Measurements from ENCODE around the gene NCS1. TPM values are rescaled to one million over a fixed set of nuclear protein-coding genes. Genes with fewer than 3 reads are reported as not detected.

Gene NCS1
- total and polyA plus RNA-seq, 5 donors, result 9.3 to 46.9 (median 18.1) TPM

- Histone ChIP-seq H3K27me3 (ENCODE audit: control insufficient read depth, insufficient read depth) (no peaks in the 10 kb centered on the region), H3K4me1 (ENCODE audit: control insufficient read depth, insufficient read depth, low read length) (peaks cover 12% of the 10 kb centered on the region), H3K4me3 (ENCODE audit: low read length) (no peak overlapping the region), H3K27ac (ENCODE audit: low read length) (no peak overlapping the region), H3K9me3 (ENCODE audit: control insufficient read depth, low read length) (no peaks in the 10 kb centered on the region)
- intact Hi-C loops (cut with DNase I), result no loop called here
- DNase-seq, result no peak
- 81% methylated on average over 9 of the region's 9 CpGs for WGBS
- ATAC-seq, result no peak
Measured at GRCh38 chr9:130285271-130285670, 113.1 kb downstream of the NCS1 start.

GRCh38 chr9:130286072-130286770, 114.0 kb downstream of the NCS1 start:
- H3K4me3 ChIP-seq (ENCODE audit: low read length), result no peak overlapping the region
- WGBS, result 93% methylated on average over 17 of the region's 17 CpGs
- no peak for ATAC-seq
- no peaks in the 10 kb centered on the region for H3K9me3 ChIP-seq (ENCODE audit: control insufficient read depth, low read length)
- peak overlapping the region; percentile 61 for H3K27ac ChIP-seq (ENCODE audit: low read length)
- no peak for DNase-seq
- intact Hi-C loops (cut with DNase I), result no loop called here
- H3K27me3 ChIP-seq (ENCODE audit: control insufficient read depth, insufficient read depth), result no peaks in the 10 kb centered on the region
- peaks cover 12% of the 10 kb centered on the region for H3K4me1 ChIP-seq (ENCODE audit: control insufficient read depth, insufficient read depth, low read length)

Other genes starting within 250 kb of the NCS1 start
- gene FNBP1, start 129.2 kb upstream of the NCS1 start, total RNA-seq, result 10 to 100 TPM; 26.2 to 27.5 (median 26.6) TPM
- 10.8 TPM for gene FNBP1, start 129.2 kb upstream of the NCS1 start, polyA plus RNA-seq
- 10 to 100 TPM; 23.2 to 29.5 (median 24.0) TPM for gene GPR107, start 118.5 kb upstream of the NCS1 start, total RNA-seq
- 13.1 TPM for gene GPR107, start 118.5 kb upstream of the NCS1 start, polyA plus RNA-seq
- 1 to 10 TPM; 2.3 to 5.1 (median 3.9) TPM for gene HMCN2, start 93.4 kb downstream of the NCS1 start, total RNA-seq
- 6.1 TPM for gene HMCN2, start 93.4 kb downstream of the NCS1 start, polyA plus RNA-seq

Data from right cardiac atrium (tissue), 5 donors.